ENCODE measurements around the gene CTRL.

DNA sequence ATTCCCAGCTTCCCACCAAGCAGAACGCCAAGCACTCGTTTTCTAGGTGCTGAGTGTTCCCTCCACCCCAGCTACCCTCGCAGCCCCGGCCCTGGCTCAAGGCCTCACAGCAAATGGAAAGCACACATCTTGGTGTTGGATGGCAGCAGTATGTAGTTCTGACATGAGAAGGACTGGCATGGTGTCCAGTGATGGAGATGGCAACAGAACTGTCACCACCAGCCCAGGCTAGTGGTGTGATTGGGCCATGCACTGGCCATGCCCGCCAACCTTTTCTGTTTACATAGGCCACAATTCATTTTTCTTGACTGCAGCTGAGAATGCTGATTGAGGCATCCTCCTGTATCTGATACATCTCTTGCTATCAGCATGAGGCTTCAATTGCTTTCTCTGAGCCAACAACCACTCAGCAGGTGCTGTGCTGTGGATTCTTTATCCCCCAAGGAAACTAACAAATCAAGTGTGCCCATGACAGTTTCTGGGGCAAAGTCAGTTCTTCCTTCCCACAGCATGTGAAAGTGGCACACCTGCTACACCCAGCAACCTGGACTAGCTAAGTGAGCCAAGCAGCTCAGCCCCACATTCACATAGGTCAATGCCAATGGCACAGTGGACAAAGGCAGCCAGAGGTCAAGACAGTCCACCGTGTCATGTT lies 32.9 kb upstream of the CTRL start:
- no peak for TF ChIP-seq POLR2A (IDR thresholded peaks at IDR 0.05)
- TF ChIP-seq, protein P1, sequence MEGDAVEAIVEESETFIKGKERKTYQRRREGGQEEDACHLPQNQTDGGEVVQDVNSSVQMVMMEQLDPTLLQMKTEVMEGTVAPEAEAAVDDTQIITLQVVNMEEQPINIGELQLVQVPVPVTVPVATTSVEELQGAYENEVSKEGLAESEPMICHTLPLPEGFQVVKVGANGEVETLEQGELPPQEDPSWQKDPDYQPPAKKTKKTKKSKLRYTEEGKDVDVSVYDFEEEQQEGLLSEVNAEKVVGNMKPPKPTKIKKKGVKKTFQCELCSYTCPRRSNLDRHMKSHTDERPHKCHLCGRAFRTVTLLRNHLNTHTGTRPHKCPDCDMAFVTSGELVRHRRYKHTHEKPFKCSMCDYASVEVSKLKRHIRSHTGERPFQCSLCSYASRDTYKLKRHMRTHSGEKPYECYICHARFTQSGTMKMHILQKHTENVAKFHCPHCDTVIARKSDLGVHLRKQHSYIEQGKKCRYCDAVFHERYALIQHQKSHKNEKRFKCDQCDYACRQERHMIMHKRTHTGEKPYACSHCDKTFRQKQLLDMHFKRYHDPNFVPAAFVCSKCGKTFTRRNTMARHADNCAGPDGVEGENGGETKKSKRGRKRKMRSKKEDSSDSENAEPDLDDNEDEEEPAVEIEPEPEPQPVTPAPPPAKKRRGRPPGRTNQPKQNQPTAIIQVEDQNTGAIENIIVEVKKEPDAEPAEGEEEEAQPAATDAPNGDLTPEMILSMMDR (IDR thresholded peaks at IDR 0.05): no peak
